ENCODE results near the gene ELOF1.

The ELOF1 gene

DNA sequence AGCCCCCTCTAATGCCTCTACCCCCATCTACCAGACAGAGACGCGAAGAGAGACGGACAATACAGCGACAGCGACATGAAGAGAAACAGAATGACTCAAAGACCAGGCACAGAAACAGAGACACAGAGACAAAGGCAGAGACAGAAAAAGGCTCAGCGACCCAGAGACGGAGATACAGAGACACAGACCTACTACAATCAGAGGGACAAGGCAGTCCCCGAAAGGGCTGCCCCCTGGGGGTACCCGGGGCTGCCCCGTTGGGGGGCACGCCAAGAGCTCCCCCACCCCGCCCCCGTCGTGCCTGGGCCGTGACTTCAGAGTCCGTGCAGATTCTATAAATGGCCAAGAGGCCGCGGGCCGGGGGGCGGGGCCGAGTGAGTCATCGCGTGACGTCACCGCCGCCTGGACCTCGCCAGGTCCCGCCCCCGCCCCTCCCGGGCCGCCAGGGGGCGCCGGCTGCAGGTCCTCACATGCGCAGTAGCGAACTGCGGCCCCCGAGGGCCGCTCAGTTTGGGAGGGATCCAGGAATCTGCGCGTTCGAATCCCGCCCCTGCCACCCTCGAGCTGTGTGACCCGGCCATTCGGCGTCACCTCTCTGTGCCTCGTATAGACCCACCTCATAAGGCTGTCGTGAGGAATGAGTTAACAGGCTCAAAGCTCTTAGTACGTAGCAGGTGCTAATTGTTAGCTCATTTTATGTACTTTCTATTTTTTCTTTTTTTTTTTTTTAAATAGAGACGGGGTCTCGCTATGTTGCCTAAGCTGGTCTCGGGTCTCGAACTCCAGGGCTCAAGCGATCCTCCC lies 23.0 kb downstream of the ELOF1 start:
- no peak for DNase-seq (ENCODE audit: low read depth)

DNA sequence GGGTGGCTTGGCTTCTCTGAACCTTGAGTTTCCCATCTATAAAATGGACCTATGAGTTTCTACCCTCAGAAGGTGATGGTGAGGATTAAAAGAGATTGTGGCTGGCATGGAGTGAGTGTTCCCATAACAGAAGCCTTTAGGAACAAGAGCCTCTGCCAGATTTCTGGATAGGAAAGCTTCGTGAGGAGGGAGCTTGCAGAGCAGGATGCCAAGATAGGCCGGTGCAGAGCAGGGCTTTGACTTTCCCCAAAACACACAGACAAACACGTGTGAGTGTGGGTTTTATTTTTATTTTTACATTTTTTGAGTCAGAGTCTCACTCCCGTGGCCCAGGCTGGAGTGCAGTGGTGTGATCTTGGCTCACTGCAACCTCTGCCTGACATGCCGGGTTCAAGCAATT lies 24.1 kb downstream of the ELOF1 start:
- no peak for DNase-seq (ENCODE audit: low read depth)

DNA sequence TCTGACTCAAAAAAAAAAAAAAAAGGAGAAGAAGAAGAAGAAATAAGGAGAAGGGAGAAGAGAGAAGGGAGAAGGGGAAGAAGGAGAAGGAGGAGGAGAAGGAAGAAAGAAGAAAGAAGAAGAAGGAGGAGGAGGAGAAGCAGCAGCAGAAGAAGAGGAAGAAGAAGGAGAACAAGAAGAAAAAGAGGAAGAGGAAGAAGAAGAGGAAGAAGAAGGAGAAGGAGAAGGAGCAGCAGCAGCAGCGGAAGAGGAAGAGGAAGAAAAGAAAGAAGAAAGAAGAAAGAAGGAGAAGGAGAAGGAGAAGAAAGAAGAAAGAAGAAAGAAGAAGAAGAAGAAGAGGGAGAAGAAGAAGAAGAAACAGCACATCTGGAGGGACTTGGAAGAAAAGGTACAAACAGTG lies 24.5 kb downstream of the ELOF1 start:
- no peak for DNase-seq (ENCODE audit: low read depth)

DNA sequence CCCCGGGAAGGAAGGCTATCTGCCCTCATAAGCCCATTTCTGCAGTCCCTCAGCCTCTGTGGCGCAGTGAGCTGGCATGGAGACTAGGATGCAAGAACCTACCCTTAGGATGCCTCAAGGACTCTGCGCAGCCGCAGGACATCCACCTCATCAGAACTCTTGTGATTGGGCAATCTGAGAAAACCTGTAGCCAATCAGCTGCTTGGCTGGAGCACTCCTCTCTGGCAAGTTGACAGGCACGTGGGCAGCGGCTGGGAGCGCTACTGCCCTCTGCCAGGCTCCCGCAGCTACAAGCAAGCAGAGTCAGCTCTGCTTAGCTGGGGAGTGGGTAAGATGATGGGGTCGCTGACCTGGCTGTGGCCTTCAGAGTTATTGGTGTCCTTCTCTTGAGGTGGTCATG lies 28.6 kb downstream of the ELOF1 start:
- DNase-seq (ENCODE audit: low read depth), result no peak

DNA sequence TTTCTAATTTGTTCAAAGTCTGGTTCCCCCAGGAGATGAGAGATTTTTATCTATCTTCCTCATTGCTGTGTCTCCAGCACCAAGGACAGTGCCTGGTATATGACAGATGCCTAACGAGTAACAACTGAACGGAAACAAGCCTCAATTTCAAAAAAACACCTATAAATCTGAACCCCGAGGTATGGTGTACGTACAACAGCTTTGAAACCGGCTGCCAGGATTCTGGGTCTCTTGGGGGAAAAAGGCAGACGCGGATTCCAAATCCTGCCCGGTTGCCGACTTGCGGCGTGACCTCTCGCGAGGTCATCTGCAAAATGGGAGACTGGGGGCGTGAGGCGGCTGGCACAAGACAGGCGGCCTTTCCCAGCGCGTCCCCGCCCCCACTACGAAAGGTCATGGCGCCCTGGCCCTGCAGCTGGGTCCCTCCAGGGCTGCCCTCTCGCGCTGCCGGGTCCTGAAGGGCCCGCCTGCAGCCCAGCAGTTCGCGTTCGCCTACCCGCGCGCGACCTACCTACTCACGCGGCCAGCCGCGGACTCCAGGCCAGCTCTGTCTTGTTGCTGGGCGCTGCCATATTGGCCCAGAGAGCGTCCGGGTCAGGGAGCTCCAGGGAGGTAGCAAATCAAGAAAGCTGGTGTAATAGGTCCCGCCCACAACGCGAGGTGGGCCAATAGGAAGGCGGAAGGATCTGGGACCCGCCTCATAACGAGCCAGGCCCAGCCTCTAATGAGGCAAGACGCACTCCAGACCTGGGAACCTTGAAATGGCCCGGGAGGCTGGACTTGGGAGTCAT lies 30.3 kb downstream of the ELOF1 start, which contains the start of gene ECSIT:
ECSIT (minus strand) TSS at position 584 of the 791 bp plus-strand sequence. CDS start 9,964 bp downstream, outside the sequence.
- DNase-seq (ENCODE audit: low read depth), result peak; percentile 95

DNA sequence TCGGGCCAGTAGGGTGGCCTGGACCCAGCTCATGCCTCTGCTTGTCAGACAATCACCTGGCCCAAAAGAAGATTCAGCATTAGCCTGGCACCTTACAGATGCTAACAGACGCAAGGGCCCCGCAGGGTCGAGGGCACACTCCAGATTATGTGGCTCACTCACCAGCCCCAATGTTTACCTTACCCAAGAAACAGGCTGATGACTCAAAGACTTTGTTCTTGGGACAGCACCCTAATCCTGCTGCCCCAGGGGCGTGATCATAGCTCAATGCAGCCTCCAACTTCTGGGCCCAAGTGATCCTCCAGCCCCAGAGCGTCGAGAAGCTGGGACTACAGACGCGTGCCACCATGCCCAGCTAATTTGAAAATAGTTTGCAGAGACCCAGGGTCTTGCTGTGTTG lies 39.9 kb downstream of the ELOF1 start:
- DNase-seq (ENCODE audit: low read depth), result no peak

DNA sequence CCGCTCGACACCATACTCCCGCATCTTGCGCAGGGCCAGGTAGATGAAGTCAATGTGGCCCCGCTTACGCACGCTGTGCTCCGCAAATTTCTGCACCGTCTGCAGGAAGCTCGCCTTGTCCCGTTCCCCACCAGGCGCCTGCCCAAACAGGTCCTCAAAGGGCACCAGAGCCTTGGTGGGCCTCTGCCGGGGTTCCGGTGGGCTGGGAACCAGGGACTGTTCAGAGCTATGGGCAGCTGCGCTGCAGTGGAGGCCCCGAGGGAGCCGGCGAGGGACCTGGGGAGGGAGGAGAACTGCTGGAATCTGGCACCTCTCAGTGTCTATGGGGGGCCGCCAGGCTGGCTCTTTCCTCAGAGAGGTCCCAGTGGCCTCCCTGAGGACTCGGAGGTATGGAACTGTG lies 45.1 kb downstream of the ELOF1 start:
- no peak for DNase-seq (ENCODE audit: low read depth)

DNA sequence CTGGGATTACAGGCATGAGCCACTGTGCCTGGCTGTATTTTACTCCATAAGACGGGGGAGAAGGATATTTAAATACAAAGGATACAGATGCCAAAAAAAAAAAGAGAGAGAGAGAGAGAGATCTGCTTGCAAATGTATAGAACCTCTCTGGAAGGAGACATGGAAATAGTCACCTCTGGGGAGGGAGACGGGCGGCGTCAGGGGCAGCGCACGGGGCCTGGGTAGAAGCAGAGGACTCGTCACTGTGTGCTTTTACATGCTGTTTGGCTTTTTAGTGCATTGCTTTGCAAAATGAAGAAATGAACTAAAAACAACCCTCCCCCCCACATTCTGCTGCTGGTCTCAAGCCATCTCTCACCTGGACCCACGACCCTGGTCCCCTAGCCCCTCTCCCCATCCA lies 48.6 kb downstream of the ELOF1 start:
- DNase-seq (ENCODE audit: low read depth), result no peak

DNA sequence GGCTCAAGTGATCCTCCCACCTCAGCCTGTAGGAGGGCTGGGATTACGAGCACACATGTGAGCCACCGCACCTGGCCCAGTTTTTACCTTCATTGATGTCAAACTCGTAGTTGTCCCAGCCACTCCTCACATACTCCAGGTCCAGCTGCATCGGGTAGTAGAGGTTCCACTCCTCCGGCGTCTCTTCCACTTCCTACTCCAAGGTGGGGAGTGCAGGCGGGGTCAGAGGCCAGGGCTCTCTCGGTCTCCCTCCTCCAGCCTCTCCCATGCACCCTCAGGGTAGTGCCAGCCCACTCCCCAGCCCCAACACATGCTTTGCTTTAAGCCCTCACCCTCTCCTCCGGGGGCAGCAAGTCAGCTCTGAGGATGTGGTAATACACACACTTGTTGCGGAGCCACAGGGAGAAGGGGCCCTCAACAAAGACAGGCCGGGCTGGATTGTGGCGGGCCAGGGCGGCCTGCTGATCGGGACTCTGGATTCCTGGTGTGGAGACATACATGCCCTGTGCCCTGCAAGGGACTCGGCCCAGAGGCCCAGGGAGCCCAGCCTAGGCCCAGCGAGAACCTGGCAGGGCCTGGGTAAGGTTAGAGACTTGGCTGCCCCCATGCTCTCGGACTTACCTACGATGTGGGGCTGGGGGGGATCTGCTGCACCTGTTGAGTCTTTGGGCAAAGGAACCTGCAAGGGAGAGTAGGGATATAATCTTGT lies 51.5 kb downstream of the ELOF1 start:
- DNase-seq (ENCODE audit: low read depth), result no peak

DNA sequence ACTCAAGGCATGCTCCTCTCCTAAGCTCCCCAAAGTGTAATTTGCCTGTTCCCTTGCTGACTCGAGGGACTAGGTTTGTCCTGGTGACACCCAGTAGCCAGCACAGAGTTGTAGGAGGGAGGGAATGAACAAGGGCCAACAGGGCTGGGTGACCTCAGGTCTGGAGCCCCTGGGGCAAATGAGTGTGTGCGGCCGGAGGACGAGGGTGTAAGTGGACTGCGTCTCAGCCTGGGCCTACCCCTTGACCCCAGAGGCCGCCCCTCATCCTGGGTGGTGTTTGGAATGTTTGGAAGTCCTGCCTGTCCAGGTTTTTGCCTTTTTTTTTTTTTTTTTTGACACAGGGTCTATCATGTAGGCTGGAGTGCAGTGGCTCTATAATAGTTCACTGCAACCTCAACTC lies 52.1 kb downstream of the ELOF1 start:
- DNase-seq (ENCODE audit: low read depth), result no peak

DNA sequence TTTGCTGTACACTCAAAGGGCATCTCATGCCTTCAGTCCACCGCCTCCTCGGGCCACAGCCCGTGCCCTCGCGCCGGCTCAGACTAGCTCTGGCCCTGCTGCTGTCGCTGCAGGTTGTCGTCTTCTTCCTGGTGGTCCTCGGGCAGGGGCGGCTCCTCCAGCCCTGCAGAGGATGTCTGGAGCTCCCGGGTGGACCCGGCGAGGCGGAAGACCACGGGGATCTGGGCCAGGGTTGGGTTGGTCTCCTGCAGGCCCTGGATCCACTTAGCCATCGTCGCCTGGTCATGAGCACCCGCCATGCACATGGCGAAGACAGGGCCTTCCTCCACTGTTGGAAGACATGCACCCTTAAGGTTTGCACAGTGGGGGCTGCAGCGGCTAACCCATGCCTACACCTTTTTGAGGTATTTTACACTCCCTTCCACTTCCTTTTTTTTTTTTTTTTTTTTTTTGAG lies 52.9 kb downstream of the ELOF1 start:
- DNase-seq (ENCODE audit: low read depth), result no peak

DNA sequence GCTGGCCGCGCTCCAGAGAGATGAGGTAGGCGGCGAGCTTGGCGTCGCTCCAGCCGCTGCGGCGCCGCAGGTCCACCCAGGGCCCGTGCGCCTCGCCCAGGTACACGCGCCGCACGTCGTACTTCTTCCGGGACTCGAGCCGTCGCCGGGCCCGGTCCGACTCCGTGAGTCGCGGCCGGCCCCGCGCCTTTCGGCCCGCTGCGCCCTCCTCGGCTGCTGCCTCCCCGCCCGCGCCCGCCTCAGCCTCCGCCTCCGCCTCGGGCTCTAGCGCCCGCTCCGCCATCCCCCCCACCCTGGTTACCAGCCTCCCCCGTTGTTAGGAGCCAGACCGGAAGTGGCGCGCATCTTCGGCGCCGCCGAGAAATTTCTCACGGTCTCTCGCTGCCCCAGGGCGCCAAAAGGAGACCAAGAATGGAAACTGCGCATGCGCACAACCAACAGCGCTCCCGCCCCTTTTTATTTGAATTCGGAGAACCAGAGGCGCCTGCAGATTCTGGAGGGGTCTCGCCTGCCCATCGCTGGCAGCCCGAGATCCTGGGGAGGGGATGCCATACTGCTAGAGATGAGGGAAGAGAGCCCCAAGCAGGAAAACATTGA lies 53.4 kb downstream of the ELOF1 start, which contains the start of gene ZNF653:
ZNF653 (minus strand) TSS at position 336 of the 597 bp plus-strand sequence; CDS start at position 283, 53 bp downstream.
- peak; percentile 45 for DNase-seq (ENCODE audit: low read depth)

DNA sequence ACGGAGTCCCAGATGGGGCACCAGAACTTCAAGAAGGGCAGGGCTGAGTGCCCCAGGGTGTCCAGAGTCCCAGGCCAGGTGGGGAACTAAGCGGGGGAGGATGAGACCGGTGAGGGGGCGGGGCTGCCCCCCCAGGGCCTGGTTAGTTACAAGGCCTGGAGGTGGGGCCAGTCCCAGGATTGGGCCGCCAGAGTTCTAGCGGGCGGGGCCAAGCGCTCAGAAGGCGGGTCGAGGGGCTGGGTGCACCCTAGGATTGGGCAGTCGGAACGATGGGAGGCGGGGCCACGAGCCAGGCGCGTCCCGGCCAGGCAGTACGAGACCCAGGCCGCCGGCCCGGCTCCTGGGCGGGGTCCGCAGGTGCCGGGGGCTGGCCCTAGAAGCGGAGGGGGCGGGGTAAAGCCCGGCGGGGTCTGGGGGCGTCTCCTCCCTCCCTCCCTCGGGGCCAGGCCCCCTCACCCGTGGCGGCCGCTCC lies 54.0 kb downstream of the ELOF1 start:
- peak; percentile 65 for DNase-seq (ENCODE audit: low read depth)

DNA sequence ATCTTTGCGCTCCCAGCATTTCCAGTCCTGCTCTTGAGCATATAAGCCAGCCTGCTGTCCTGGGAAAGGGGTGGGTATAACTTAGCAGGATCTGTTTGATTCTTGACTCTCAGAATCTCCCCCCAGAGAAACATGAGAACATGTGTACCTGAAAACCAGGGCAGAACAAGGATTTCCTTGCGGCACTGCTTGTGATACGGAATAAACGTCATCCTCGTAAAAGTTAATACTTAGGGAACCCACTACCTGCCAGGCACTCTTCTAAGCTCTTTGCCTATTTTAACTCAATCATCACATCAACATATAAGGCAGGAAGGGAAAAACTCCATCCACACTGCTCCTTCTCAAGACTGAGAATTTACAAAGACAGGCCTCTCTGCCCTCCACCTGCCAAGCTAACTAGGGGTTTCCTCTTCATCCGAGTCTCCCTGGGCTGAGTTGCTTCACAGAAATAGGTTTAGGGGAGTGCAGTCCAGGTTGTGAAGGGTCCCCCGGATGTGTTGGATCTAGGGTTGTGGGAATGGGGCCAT lies 54.5 kb downstream of the ELOF1 start:
- DNase-seq (ENCODE audit: low read depth), result no peak
